Fibroblast of peridontal ligament (primary cell): ENCODE results near the gene DHFR2.
"Not testable (repeated sequence)": the region's sequence is repeated elsewhere in the genome, so short reads cannot be mapped to it uniquely, and the experiment has no call there.

ENCODE experiments used
- DNase-seq: peaks from one replicate; pipeline ENCODE4 v3.0.0-alpha.2; 2010; ENCODE audit errors: extremely low read depth

Gene DHFR2

GRCh38 chr3:94065819-94066480 lies 3.2 kb upstream of the DHFR2 start:
- DNase-seq: no peak

DNA sequence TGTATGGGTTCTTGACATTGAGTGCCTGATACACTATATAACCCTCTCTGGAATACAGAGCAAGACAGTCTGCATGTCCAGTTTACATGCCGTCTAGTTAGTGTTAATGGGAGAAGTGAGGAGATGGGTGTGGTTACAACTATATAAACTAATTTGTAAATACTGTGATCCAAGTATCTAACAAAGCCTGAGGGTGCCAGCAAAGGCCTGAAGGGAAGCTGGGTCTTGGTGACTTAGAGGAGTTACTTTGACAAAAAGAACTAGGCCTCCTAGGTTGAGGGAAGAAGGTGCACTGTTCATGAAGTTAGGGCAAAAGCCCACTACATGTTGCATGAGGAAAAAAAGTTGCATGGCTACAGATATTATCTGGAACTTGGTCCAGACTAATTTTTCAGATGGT lies 2.4 kb upstream of the DHFR2 start:
- DNase-seq: no peak

DNA sequence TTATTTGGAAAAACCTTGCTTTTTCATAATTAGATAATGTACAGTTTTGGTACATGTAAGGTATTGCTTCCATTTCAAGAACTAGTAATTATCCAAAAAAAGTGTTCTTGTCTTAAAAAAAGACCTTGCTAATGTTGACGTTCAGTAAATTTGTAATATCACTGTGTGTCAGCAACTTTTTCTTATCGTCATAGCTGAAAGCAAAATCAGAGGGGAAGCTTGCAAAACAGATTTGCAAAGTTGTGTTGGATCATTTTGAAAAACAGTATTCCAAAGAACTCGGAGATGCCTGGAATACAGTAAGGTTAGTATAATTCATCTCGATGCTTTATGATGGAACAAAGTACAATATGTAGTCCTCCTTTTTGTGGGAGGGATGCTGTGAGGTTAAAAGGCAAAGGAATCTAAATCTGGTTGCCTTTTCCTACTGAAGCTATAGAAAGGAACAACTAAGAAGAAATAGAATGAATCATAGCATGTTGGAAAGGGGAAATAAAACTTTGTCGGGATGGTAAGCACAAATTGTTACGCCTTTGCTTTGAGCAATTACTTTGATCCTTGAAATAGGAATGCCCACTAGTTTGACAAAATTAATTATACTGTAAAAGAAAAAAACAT lies 1.6 kb upstream of the DHFR2 start:
- peak; percentile 50 for DNase-seq

- no peak for DNase-seq
Observed at GRCh38 chr3:94063496-94064119, 892 bp upstream of the DHFR2 start.

- no peak for DNase-seq
Observed at GRCh38 chr3:94061297-94061696, 1.4 kb downstream of the DHFR2 start.

DNA sequence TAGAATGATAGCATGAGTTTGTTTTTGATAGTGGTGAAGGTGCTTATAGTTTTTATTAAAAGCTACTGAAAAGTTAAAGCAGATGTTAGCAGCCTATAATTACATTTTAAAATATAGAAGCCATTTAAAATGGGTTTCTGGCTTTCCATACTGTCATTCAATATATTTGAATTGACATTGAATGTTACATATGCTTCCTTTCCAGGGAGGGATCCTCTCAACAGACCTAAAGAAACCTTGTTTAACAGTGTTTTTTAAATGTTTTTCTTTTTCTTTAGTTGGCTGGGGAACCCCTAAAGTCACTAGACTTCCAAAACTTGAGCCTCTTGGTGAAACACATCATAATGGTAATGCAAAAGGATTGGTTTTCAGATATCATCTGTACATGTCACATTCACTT lies 12.2 kb downstream of the DHFR2 start:
- DNase-seq: no peak

- no peak for DNase-seq
Observed at GRCh38 chr3:94049267-94049666, 13.4 kb downstream of the DHFR2 start.

- no peak for DNase-seq
Observed at GRCh38 chr3:94046533-94046932, 16.2 kb downstream of the DHFR2 start.

GRCh38 chr3:94044100-94044936 lies 18.4 kb downstream of the DHFR2 start:
- DNase-seq: not testable (repeated sequence)

GRCh38 chr3:94043285-94043684 lies 19.4 kb downstream of the DHFR2 start:
- no peak for DNase-seq

DNA sequence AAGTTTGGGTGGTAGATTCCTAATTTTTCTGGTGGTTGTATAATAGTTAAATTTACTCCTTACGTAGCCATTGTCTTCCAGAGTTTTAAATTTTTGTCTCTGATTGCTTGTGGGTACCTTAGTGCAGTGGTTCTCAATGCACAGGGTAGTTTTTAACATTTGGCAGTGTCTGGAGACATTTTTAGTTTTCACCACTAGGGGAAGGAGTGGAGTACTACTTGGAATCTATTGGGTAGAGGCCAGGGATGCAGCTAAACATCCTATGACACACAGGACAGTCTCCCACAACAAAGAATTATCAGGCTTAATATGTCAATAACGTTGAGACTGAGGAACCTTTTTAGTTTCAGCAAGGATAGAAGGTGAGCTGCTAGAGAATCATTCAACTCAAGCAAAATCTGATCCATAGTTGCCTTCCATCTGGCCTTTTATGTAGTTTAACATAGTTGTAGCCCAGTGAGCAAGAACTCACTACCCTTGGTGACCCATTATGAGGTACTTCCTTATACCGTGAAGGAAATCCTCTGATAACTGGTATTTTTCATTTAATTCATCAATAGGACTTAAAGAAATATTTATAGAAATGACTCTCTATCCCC lies 25.7 kb downstream of the DHFR2 start:
- peak; percentile 52 for DNase-seq

DNA sequence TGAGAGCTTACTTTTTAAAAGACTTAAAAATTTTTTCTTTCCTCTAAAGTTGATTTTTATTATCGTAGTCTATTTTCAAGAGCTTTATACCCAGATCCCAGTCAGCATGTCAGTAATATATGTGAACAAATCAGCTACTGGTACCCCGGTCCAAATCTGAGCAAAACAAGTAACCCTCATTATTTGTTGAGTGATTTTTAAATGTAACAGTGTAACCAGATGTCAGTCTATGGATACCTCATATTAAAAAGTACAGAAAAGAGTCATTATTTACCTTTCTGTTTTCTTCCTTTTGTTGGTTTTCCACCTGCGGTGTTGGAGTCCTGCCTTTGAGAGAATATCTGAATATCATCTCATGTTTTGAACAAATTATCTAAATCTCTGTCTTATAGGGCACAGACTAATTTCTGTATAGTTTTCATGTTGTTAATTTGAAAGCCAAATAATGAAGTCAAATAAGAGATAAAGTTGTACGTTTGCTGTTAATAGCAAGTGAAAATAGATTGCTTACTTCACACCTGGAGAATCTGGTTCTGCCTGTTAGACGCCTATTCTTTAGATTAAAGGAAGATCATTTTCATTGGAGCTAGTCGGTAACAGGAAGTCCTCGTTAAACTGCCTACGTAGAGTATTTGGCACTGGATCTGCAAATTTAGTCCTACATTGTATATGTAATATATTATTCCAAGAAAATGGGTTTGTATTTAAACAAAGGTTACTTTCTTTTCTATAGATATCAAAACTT lies 34.5 kb downstream of the DHFR2 start, which contains the start of gene STX19:
TSS of gene STX19 (minus strand) at position 505 of the 745 bp plus-strand sequence. CDS start 13,328 bp downstream, outside the sequence.
- no peak for DNase-seq

GRCh38 chr3:94026623-94027022 lies 36.1 kb downstream of the DHFR2 start:
- no peak for DNase-seq

DNA sequence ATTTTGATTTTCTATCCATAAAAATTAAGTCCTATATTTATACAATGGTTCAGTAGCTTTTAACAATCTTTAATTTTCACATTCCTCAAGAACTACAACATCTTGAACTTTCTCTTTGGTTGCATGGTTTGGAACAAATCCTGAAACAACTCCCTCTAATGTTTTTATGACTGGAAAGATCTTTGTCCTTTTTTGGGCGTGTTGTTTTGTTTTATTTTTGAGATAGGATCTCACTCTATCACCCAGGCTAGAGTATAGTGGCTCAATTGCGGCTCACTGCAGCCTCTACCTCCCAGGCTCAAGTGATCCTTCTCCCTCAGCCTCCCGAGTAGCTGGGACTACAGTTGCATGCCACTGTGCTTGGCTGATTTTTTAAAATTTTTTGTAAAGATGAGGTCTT lies 38.3 kb downstream of the DHFR2 start:
- peak; percentile 73 for DNase-seq

GRCh38 chr3:94020293-94020692 lies 42.4 kb downstream of the DHFR2 start:
- no peak for DNase-seq

- no peak for DNase-seq
Observed at GRCh38 chr3:94019659-94020058, 43.1 kb downstream of the DHFR2 start.

GRCh38 chr3:94015025-94015424 lies 47.7 kb downstream of the DHFR2 start:
- no peak for DNase-seq

DNA sequence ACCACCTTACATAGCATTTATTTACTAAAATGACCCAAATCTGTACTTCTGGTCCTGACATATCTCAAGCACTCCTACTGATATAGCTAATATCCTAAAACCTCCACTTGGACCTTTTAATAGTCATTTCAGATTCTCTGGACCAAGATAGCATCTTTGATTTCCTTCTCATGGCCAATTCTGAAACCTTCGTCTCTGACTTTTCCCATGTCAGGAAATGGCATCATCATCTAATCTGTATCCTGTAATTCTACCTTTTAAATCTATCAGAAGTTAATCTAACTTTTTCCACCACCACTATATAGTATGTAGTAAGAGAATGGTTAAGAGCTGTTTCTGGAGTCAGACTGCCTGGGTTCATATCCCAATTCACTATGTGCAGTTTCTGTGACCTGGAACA lies 50.5 kb downstream of the DHFR2 start:
- no peak for DNase-seq

DNA sequence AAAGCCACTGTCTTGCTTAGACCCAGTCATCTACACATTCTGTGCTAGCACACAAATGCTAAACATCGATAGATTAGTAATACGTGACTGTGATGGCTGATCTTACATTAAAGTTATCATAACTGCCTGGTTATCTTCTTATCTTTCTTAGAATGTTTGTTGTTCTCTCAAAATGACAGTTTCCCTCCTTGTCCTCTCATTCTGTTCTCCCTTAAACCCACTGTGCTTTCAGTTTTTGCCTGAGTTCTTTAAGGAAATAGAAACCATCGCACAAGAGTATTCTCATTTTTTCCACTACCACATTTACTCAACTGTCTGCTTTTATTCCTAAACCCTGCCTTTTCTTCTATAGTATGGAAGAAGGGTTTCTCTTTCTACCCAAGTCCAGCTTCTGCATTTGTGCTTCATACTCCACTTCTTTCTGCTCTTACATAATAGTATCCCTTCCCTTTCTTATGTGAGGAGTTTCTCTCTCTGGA lies 51.4 kb downstream of the DHFR2 start:
- DNase-seq: no peak

GRCh38 chr3:94009608-94010007 lies 53.1 kb downstream of the DHFR2 start:
- DNase-seq: no peak

DNA sequence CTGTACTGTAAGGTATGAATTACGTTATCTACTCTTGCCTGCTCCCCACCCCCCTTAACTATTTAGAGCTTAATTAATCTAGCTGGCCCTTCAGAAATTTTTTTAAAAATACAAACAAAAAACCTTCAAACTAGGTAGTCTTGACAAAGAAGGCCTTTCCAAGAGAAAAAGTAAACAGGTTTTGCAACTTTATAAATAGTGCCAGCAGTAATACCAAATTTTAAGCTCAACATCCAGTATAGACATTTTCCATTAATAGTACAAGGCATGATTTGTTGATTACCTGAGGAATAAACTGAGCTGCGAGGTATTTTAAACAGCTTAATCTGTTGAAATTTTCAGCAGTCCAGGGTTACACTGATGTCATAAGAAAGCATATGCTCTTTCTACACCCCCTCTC lies 54.5 kb downstream of the DHFR2 start:
- DNase-seq: no peak
